HG03045 (cell line): Measurements from ENCODE around the gene GCNT2.
"Not testable (repeated sequence)": the region's sequence is repeated elsewhere in the genome, so short reads cannot be mapped to it uniquely, and the experiment has no call there.

ENCODE experiments used
- ATAC-seq: cut with Tn5 transposase; IDR thresholded peaks from one replicate; pipeline ENCODE4 v1.9.1; 2021; ENCODE audit warnings: mild to moderate bottlenecking, moderate library complexity; ENCODE audit not compliant: unreplicated experiment

GCNT2 gene

DNA sequence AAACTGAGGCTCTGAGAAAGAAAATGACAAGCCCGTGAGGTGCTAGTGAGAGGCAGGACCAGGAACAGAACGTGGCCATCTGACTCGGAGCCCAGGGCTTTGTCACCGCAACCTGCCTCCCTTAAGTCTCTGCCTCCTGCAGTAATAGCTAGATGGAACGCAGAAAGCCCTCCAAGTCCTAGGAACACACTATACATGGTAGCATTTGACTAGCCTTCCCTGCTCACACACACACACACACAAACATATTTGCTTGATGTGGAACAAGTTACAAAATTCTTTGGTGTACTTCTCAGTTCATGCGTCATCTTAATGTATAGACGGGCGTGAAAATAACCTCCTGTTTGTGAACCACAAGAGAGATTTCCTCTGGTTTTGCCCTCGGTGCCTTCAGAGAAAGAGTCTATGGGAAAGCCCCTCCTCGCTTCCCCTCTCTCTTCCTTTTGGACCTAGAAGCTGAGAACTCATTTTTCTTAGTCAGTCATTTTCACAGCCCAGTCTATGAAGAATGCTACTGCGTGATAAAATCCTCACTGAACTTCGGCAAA lies 134.4 kb downstream of the GCNT2 start:
- no peak for ATAC-seq

- no peak for ATAC-seq
These were observed 138.0 kb downstream of the GCNT2 start for GRCh38 chr6:10658910-10659698.

DNA sequence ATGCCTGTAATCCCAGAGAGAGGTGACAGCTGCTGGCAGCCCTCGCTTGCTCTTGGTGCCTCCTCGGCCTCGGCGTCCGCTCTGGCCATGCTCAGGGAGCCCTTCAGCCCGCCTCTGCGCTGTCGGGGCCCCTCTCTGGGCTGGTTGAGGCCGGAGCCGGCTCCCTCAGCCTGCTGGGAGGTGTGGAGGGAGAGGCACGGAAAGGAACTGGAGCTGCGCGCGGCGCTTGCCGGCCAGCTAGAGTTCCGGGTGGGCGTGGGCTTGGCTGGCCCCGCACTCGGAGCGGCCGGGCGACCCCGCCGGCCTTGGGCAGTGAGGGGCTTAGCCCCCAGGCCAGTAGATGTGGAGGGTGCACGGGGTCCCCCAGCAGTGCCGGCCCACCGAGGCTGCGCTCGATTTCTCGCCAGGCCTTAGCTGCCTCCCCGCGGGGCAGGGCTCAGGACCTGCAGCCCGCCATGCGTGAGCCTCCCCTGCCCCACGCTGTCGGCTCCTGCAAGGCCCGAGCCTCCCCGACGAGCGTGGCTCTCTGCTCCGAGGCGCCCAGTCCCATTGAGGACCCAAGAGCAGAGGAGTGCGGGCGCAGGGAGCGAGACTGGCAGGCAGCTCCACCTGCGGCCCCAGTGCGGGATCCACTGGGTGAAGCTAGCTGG lies 138.7 kb downstream of the GCNT2 start:
- ATAC-seq = no peak

GRCh38 chr6:10660431-10661191 lies 139.5 kb downstream of the GCNT2 start:
- ATAC-seq = not testable (repeated sequence)

DNA sequence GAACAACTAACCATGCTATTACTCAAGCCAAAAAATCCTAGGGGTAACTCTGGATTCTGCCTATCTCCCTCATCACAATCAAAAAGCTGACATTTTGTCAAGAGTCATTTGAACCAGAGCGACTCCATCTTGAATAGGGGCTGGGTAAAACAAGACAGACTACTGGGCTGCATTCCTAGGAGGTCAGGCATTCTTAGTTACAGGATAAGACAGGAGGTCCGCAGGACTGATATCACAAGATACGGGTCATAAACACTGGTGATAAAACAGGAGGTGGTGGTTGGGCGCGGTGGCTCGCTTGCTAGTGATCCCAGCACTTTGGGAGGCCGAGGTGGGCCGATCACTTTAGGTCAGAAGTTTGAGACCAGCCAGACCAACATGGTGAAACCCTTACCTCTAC lies 141.1 kb downstream of the GCNT2 start:
- no peak for ATAC-seq

GRCh38 chr6:10662742-10663141 lies 141.6 kb downstream of the GCNT2 start:
- no peak for ATAC-seq

DNA sequence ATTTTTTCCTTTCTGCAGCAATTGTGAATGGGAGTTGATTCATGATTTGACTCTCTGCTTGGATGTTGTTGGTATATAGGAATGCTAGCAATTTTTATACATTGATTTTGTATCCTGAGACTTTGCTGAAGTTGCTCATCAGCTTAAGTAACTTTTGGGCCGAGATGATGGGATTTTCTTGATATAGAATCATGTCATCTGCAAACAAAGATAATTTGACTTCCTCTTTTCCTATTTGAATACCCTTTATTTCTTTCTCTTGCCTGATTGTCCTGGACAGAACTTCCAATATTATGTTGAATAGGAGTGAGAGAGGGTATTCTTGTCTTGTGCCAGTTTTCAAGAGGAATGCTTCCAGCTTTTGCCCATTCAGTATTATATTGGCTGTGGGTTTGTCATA lies 144.4 kb downstream of the GCNT2 start:
- not testable (repeated sequence) for ATAC-seq

DNA sequence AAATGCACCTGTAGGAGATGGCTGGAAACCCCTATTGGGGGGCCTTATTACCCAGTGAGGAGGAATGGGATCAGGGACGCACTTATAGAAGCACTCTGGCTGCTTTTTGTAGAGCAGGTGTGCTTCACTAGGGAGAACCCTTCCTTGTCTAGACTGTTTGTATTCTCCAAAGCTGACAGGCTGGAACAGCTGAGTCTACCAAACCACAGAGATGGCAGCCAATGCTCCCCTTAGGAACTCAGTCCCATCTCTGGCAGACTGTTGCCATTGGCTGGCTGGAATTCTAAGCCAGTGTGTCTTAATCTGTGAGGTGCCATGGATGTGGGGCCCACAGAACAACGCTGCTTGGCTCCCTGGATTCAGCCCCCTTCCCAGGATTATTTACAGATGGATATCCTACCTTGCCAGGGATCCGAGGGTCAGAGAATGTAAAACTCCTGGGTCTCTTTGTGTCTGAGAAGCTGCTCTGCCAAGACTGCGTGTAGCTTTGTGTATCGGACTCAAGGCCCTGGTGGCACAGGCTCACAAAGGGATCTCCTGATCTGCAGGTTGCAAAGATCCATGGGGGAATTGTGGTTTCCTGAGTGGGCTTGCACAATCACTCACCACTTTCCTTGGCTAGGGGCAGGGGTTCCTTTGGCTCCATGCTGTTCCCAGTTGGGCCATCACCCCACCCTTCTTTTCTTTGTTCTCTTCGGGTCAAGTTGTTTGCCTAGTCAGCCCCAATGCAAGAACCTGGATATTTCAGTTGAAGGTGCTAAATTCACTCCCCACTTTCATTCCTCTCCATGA lies 147.2 kb downstream of the GCNT2 start:
- no peak for ATAC-seq

GRCh38 chr6:10676403-10676802 lies 155.3 kb downstream of the GCNT2 start:
- no peak for ATAC-seq

DNA sequence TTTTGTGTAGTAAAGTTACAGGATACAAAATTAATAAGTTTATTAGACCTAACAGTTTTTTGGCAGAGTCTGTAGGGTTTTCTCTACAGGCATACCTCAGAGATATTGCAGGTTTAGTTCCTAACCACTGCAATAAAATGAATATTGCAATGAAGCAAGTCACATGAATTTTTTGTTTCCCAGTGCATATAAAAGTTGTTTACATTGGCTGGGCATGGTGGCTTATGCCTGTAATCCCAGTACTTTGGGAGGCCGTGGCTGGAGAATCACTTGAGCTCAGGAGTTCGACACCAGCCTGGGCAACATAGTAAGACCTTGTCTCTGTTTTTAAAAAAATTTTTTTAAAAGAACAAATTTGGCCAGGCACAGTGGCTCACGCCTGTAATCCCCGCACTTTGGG lies 157.3 kb downstream of the GCNT2 start:
- no peak for ATAC-seq
